ENCODE measurements around the gene GLG1. TPM values are rescaled to one million over a fixed set of nuclear protein-coding genes. Genes with fewer than 3 reads are reported as not detected.

The GLG1 gene
- total and polyA plus RNA-seq, 4 donors, result 22.2 to 71.5 (median 47.9) TPM

GRCh38 chr16:74460542-74460941 lies 146.4 kb downstream of the GLG1 start:
- Histone ChIP-seq H3K4me1 (ENCODE audit: control insufficient read depth in 4 of 4, insufficient read depth in 4 of 4, low read length in 3 of 4) (no peaks in the 10 kb centered on the region), H3K9me3 (ENCODE audit: control insufficient read depth in 4 of 4, low read length in 3 of 4) (no peaks in the 10 kb centered on the region), H3K27me3 (ENCODE audit: control insufficient read depth in 4 of 4, insufficient read depth in 4 of 4, low read length in 3 of 4) (no peaks in the 10 kb centered on the region), H3K36me3 (ENCODE audit: control insufficient read depth in 4 of 4, insufficient read depth in 3 of 4, low read depth in 1 of 4, low read length in 3 of 4) (peaks cover 12 to 86% (median 65%) of the 10 kb centered on the region in 4 donors), H3K4me3 (ENCODE audit: low read depth in 1 of 3, low read length in 3 of 3) (no peak overlapping the region), H3K9ac (ENCODE audit: low read depth in 1 of 2, low read length in 2 of 2) (no peak overlapping the region), H3K27ac (ENCODE audit: low read depth in 1 of 2, low read length in 2 of 2) (no peak overlapping the region)
- no peak for DNase-seq (ENCODE audit: low spot score)
- 96% methylated on average over 7 of the region's 7 CpGs for WGBS
- TF ChIP-seq HNF4A (conservative IDR thresholded peaks at IDR 0.05) (no peak), RAD21 (IDR thresholded peaks at IDR 0.05) (no peak), NR2F2 (IDR thresholded peaks at IDR 0.05) (no peak), JUND (IDR thresholded peaks at IDR 0.05) (no peak), ATF3 (IDR thresholded peaks at IDR 0.05) (no peak), CTCF (IDR thresholded peaks at IDR 0.05; ENCODE audit: low read depth, low read length, missing input control) (no peak), MAX (IDR thresholded peaks at IDR 0.05) (no peak), HNF4G (IDR thresholded peaks at IDR 0.05) (no peak), GABPA (IDR thresholded peaks at IDR 0.05 in 1 of 2, conservative IDR thresholded peaks at IDR 0.05 in 1 of 2) (no peak), FOXA2 (IDR thresholded peaks at IDR 0.05) (no peak), YY1 (IDR thresholded peaks at IDR 0.05) (no peak), SP1 (IDR thresholded peaks at IDR 0.05) (no peak)

GRCh38 chr16:74456290-74456625 lies 150.7 kb downstream of the GLG1 start:
- no peak overlapping the region for H3K4me3 ChIP-seq (ENCODE audit: low read depth in 1 of 3, low read length in 3 of 3)
- no peak for TF ChIP-seq MAX (IDR thresholded peaks at IDR 0.05)
- no peak for TF ChIP-seq FOXA2 (IDR thresholded peaks at IDR 0.05)
- no peak for TF ChIP-seq ATF3 (IDR thresholded peaks at IDR 0.05)
- TF ChIP-seq CTCF (IDR thresholded peaks at IDR 0.05; ENCODE audit: low read depth, low read length, missing input control), result no peak
- TF ChIP-seq SP1 (IDR thresholded peaks at IDR 0.05), result no peak
- TF ChIP-seq FOXA1 (IDR thresholded peaks at IDR 0.05), result no peak
- no peak for TF ChIP-seq ZBTB33 (IDR thresholded peaks at IDR 0.05)
- TF ChIP-seq RAD21 (IDR thresholded peaks at IDR 0.05), result no peak
- TF ChIP-seq REST (IDR thresholded peaks at IDR 0.05), result no peak
- no peak for TF ChIP-seq RXRA (IDR thresholded peaks at IDR 0.05)
- TF ChIP-seq EGR1 (IDR thresholded peaks at IDR 0.05; ENCODE audit: low read depth in 2 of 2), result no peak
- TF ChIP-seq HNF4A (conservative IDR thresholded peaks at IDR 0.05), result no peak
- no peak for TF ChIP-seq GABPA (IDR thresholded peaks at IDR 0.05 in 1 of 2, conservative IDR thresholded peaks at IDR 0.05 in 1 of 2)
- no peak for TF ChIP-seq JUND (IDR thresholded peaks at IDR 0.05)
- no peak for TF ChIP-seq HNF4G (IDR thresholded peaks at IDR 0.05)
- no peak for TF ChIP-seq TAF1 (conservative IDR thresholded peaks at IDR 0.05)
- WGBS, result 96% methylated on average over 16 of the region's 16 CpGs
- no peak overlapping the region for H3K27ac ChIP-seq (ENCODE audit: low read depth in 1 of 2, low read length in 2 of 2)
- no peaks in the 10 kb centered on the region for H3K9me3 ChIP-seq (ENCODE audit: control insufficient read depth in 4 of 4, low read length in 3 of 4)
- peaks cover 8 to 77% (median 49%) of the 10 kb centered on the region in 4 donors for H3K36me3 ChIP-seq (ENCODE audit: control insufficient read depth in 4 of 4, insufficient read depth in 3 of 4, low read depth in 1 of 4, low read length in 3 of 4)
- no peaks in the 10 kb centered on the region for H3K27me3 ChIP-seq (ENCODE audit: control insufficient read depth in 4 of 4, insufficient read depth in 4 of 4, low read length in 3 of 4)
- DNase-seq (ENCODE audit: low spot score), result no peak
- no peaks in the 10 kb centered on the region for H3K4me1 ChIP-seq (ENCODE audit: control insufficient read depth in 4 of 4, insufficient read depth in 4 of 4, low read length in 3 of 4)
- H3K9ac ChIP-seq (ENCODE audit: low read depth in 1 of 2, low read length in 2 of 2), result no peak overlapping the region
